H1 (cell line): ENCODE measurements around the gene SH3BP2. TPM values are rescaled to one million over a fixed set of nuclear protein-coding genes. Genes with fewer than 3 reads are reported as not detected.

Source experiments
- CTCF ChIA-PET: fragments of 300-600 bp; sonication (Branson Sonifier 250); formaldehyde crosslinking; loops from one replicate; lab custom pipeline; 2021; ENCODE audit not compliant: partially characterized antibody; lab: Charles Lee
- POLR2A ChIA-PET: fragments of 300-600 bp; sonication (Branson Sonifier 250); formaldehyde crosslinking; loops from one replicate; lab custom pipeline; 2021; ENCODE audit warnings: inconsistent platforms; ENCODE audit not compliant: partially characterized antibody; lab: Charles Lee
- DNase-seq, 2 experiments: peaks; one replicate each; pipeline versions ENCODE4 v3.0.0 to v3.0.0-alpha.2; 2010 to 2022; ENCODE audit warnings: low spot score in 2 of 2, low read depth in 1 of 2, mixed read lengths in 1 of 2
- FAIRE-seq: peaks from 2 replicates; lab custom pipeline; 2011; peaks lifted over from hg19 to GRCh38; lab: Jason Lieb, UNC
- H2AFZ ChIP-seq: 2 replicates; pipeline ENCODE4 v1.8.1; 2012; ENCODE audit warnings: low read length, inconsistent platforms
- H2AK5ac ChIP-seq: 2 replicates; pipeline ENCODE4 v1.6.1; 2013; ENCODE audit warnings: low read depth, low read length
- H2BK120ac ChIP-seq: replicated peaks from 2 replicates; pipeline ENCODE3; 2013; ENCODE audit warnings: low read depth, low read length, inconsistent platforms
- H2BK12ac ChIP-seq: 2 replicates; pipeline ENCODE4 v1.6.1; 2013; ENCODE audit warnings: low read depth, low read length
- H2BK15ac ChIP-seq: 2 replicates; pipeline ENCODE4 v1.6.1; 2013; ENCODE audit warnings: low read length
- H2BK20ac ChIP-seq: 2 replicates; pipeline ENCODE4 v1.6.1; 2013; ENCODE audit warnings: low read length
- H2BK5ac ChIP-seq: 2 replicates; pipeline ENCODE4 v1.6.1; 2013; ENCODE audit warnings: low read depth, low read length
- H3K14ac ChIP-seq: 2 replicates; pipeline ENCODE4 v1.6.1; 2013; ENCODE audit warnings: inconsistent platforms; ENCODE audit not compliant: insufficient read length
- H3K18ac ChIP-seq: 2 replicates; pipeline ENCODE4 v1.6.1; 2013; ENCODE audit warnings: low read length; ENCODE audit errors: extremely low read depth
- H3K23ac ChIP-seq: 2 replicates; pipeline ENCODE4 v1.6.1; 2013; ENCODE audit warnings: inconsistent platforms; ENCODE audit not compliant: insufficient read length
- H3K23me2 ChIP-seq: 2 replicates; pipeline ENCODE4 v1.6.1; 2013; ENCODE audit warnings: low read depth, low read length
- H3K27ac ChIP-seq: 2 replicates; pipeline ENCODE4 v1.6.1; 2011; ENCODE audit warnings: low read depth, low read length, inconsistent platforms
- H3K27me3 ChIP-seq, 4 experiments: replicated peaks in 1 of 4; 1 replicate in 1 of 4; 2 replicates in 3 of 4; pipeline versions ENCODE4 v1.6.1 to v1.8.1; 2011 to 2013; ENCODE audit warnings: low read length in 3 of 4, mild to moderate bottlenecking in 3 of 4, inconsistent platforms in 2 of 4, mixed read lengths in 2 of 4, moderate library complexity in 1 of 4; ENCODE audit not compliant: control insufficient read depth in 3 of 4, insufficient read depth in 3 of 4; ENCODE audit errors: extremely low read depth in 1 of 4
- H3K36me3 ChIP-seq, 4 experiments: 2 replicates each; pipeline versions ENCODE4 v1.6.1 to v1.8.1; 2011 to 2013; ENCODE audit warnings: mild to moderate bottlenecking in 4 of 4, low read length in 3 of 4, moderate library complexity in 2 of 4, control low read depth in 1 of 4, inconsistent platforms in 1 of 4; ENCODE audit not compliant: insufficient read depth in 4 of 4, control insufficient read depth in 2 of 4
- H3K4ac ChIP-seq: replicated peaks from 2 replicates; pipeline ENCODE3; 2013; ENCODE audit warnings: low read length, low read depth, mixed read lengths, inconsistent platforms; ENCODE audit not compliant: insufficient read length
- H3K4me1 ChIP-seq, 4 experiments: replicated peaks in 1 of 4; 1 replicate in 1 of 4; 2 replicates in 3 of 4; pipeline versions ENCODE4 v1.6.1 to v1.8.1; 2011 to 2013; ENCODE audit warnings: low read length in 3 of 4, inconsistent platforms in 2 of 4, mixed read lengths in 1 of 4; ENCODE audit not compliant: insufficient read depth in 4 of 4, control insufficient read depth in 3 of 4
- H3K4me2 ChIP-seq, 2 experiments: 2 replicates each; pipeline versions ENCODE4 v1.6.1 to v1.8.1; 2011 to 2013; ENCODE audit warnings: low read depth in 2 of 2, low read length in 2 of 2, control low read depth in 1 of 2, inconsistent platforms in 1 of 2, mild to moderate bottlenecking in 1 of 2; ENCODE audit not compliant: insufficient read depth in 1 of 2
- H3K4me3 ChIP-seq, 4 experiments: fragments of 200-600, 300-600 bp in 1 of 4; sonication (generic), shearing (Covaris generic), sonication (Bioruptor Twin) in 1 of 4; 2 replicates each; pipeline versions ENCODE4 v1.5.1 to v1.8.1; 2011 to 2016; ENCODE audit warnings: low read length in 4 of 4, low read depth in 3 of 4, control low read depth in 2 of 4, inconsistent platforms in 2 of 4, mild to moderate bottlenecking in 2 of 4, mixed read lengths in 1 of 4, moderate library complexity in 1 of 4; ENCODE audit not compliant: insufficient read depth in 2 of 4; ENCODE audit errors: extremely low read depth in 1 of 4
- H3K56ac ChIP-seq: replicated peaks from 2 replicates; pipeline ENCODE3; 2013; ENCODE audit warnings: low read depth, mild to moderate bottlenecking, mixed read lengths, low read length, inconsistent platforms; ENCODE audit not compliant: insufficient read length
- H3K79me1 ChIP-seq: 2 replicates; pipeline ENCODE4 v1.6.1; 2013; ENCODE audit warnings: low read depth, low read length, control low read depth
- H3K79me2 ChIP-seq, 2 experiments: 2 replicates each; pipeline versions ENCODE4 v1.6.1 to v1.8.1; 2012 to 2013; ENCODE audit warnings: low read length in 2 of 2, mild to moderate bottlenecking in 2 of 2, inconsistent platforms in 1 of 2; ENCODE audit not compliant: insufficient read depth in 2 of 2, control insufficient read depth in 1 of 2
- H3K9ac ChIP-seq, 4 experiments: replicated peaks in 1 of 4; 1 replicate in 1 of 4; 2 replicates in 3 of 4; pipeline versions ENCODE4 v1.6.1 to v1.8.1; 2011 to 2013; ENCODE audit warnings: low read depth in 3 of 4, low read length in 3 of 4, control low read depth in 2 of 4, mild to moderate bottlenecking in 2 of 4, moderate library complexity in 2 of 4, inconsistent platforms in 1 of 4; ENCODE audit errors: extremely low read depth in 1 of 4
- H3K9me3 ChIP-seq, 2 experiments: 2 replicates each; pipeline versions ENCODE4 v1.6.1 to v1.8.1; 2012 to 2013; ENCODE audit warnings: mild to moderate bottlenecking in 2 of 2, moderate library complexity in 2 of 2, control low read depth in 1 of 2, inconsistent platforms in 1 of 2, low read depth in 1 of 2, low read length in 1 of 2, mixed read lengths in 1 of 2; ENCODE audit not compliant: insufficient read depth in 2 of 2
- H4K20me1 ChIP-seq, 2 experiments: replicated peaks in 1 of 2; 2 replicates each; pipeline versions ENCODE3 to v1.8.1; 2011 to 2013; ENCODE audit warnings: inconsistent platforms in 2 of 2, low read length in 2 of 2, mild to moderate bottlenecking in 1 of 2; ENCODE audit not compliant: insufficient read depth in 2 of 2, control insufficient read depth in 1 of 2
- H4K5ac ChIP-seq: 2 replicates; pipeline ENCODE4 v1.6.1; 2013; ENCODE audit warnings: low read length, low read depth, mixed read lengths, inconsistent platforms; ENCODE audit not compliant: insufficient read length
- H4K8ac ChIP-seq: 2 replicates; pipeline ENCODE4 v1.8.0; 2013; ENCODE audit warnings: mild to moderate bottlenecking, moderate library complexity, low read length, inconsistent platforms; ENCODE audit not compliant: insufficient read depth; ENCODE audit errors: extremely low read depth
- H4K91ac ChIP-seq: replicated peaks from 2 replicates; pipeline ENCODE3; 2013; ENCODE audit warnings: low read length, mixed read lengths, inconsistent platforms; ENCODE audit not compliant: insufficient read length
- ATF3 ChIP-seq: IDR thresholded peaks from 2 replicates; pipeline ENCODE4 v1.6.1; 2011; ENCODE audit warnings: low read depth, mild to moderate bottlenecking, low read length; ENCODE audit not compliant: insufficient read depth
- KDM1A ChIP-seq: fragments of 200-600, 300-600 bp; sonication (generic); IDR thresholded peaks from 2 replicates; pipeline ENCODE4 v1.7.1; 2016; ENCODE audit warnings: mild to moderate bottlenecking, low read length, borderline replicate concordance
- KDM4A ChIP-seq: IDR thresholded peaks from one replicate; pipeline ENCODE4 v1.7.1; 2012; ENCODE audit warnings: low read depth, mild to moderate bottlenecking, moderate library complexity, low read length, inconsistent platforms; ENCODE audit not compliant: severe bottlenecking
- SP2 ChIP-seq: IDR thresholded peaks from 2 replicates; pipeline ENCODE4 v1.6.1; 2012; ENCODE audit warnings: mild to moderate bottlenecking, low read length, inconsistent platforms
- WGBS, 2 experiments: shearing (Covaris generic) in 1 of 2; methylation state at CpG; one replicate each; pipeline versions ENCODE4 v1.1.6 to v1.1.7; 2013 to 2015; ENCODE audit warnings: low lambda C conversion rate in 2 of 2, mixed read lengths in 2 of 2, inconsistent platforms in 1 of 2, low coverage in 1 of 2, missing lambda C conversion rate in 1 of 2; ENCODE audit not compliant: insufficient replicate concordance in 2 of 2, insufficient coverage in 1 of 2, insufficient read length in 1 of 2; ENCODE audit errors: extremely low coverage in 1 of 2, missing lambda C conversion rate in 1 of 2; 5-methylcytosine and 5-hydroxymethylcytosine counted together
- polyA plus RNA-seq, 7 experiments: library from polyadenylated mRNA; depleted of rRNA in 3 of 7; stranded (reverse) in 5 of 7; unstranded in 2 of 7; fragments of >200 nt in 5 of 7; fragments of 200-250 nt in 2 of 7; gene quantifications; 1 replicate in 5 of 7; 2 replicates in 1 of 7; 4 replicates in 1 of 7; pipeline versions ENCODE4 v1.2.1 to v1.2.3, GENCODE V29; 2011 to 2013; ENCODE audit warnings: missing spikeins in 2 of 7, mixed read lengths in 2 of 7
- total RNA-seq: library from RNA; stranded (reverse); fragmentation: NEBNext Ultra II Directional; extraction: Animal tissue kit (Norgen Biotek cat#: 25700); gene quantifications from 2 replicates; pipeline ENCODE4 v1.2.1, GENCODE V29; 2021
- TF ChIP-seq, protein P1 (sequence below): IDR thresholded peaks from 2 replicates; pipeline ENCODE4 v1.6.1; 2012; ENCODE audit warnings: low read length, inconsistent platforms

Gene SH3BP2
- total and polyA plus RNA-seq, 2 of the 8 experiments (the other 6 are each of a cell fraction or from before 2014, with no cell fraction given): 27.4 to 31.4 TPM

DNA sequence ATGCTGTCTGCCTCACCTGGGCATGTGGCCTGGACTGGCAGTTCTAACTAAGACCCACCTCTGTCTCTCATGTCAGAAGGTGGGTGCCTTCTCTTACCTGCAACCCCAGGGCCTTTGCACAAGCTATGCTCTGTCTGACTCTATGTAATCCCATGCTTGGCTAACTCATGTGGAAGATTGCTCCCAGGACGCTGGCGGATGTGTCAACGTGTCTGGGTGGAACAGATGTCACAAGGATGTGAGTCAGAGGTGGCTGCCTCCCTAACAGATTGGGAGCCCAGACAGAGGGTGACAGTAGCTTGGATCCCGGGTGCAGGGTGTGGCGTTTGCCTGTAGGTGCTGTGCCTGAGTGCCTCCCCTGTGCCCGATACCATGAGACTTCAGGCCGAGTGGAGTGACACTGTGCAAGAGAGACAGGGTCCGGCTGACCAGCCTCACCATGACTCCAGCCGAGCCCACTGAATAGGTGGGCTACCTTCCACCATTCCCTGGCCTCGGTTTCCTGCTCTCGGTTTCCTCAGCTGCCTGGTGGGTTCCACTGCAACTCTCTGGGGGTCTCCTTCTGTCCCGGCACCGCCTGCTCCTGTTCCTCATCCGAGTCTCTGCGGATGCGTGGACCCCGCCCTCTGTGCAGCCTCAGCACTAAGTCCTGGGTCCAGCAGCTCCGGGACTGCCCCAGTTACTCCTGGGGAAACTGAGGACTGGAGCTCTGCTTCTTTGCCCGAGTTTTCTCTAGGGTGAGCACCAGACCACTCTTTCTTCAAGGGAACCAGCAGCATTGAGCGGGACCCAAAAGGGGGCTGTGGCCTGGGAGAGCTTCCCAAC lies 11.0 kb downstream of the SH3BP2 start:
- Histone ChIP-seq H3K14ac (no peak overlapping the region), H4K5ac (no peak overlapping the region), H4K20me1 (peaks cover 0 to 3% of the 10 kb centered on the region in 2 experiments), H3K27me3 (no peaks in the 10 kb centered on the region), H3K4ac (no peak overlapping the region), H2BK5ac (peak overlapping the region; percentile 37; the same call in 1 of the 2 replicates), H3K79me2 (no peaks in the 10 kb centered on the region), H3K56ac (no peak overlapping the region), H3K4me3 (no peak overlapping the region), H2AFZ (no peak overlapping the region), H3K4me2 (no peak overlapping the region), H4K91ac (no peak overlapping the region), H3K9ac (no peak overlapping the region; a peak in 1 of 7 replicates), H2BK120ac (no peak overlapping the region), H3K36me3 (no peaks in the 10 kb centered on the region), H3K4me1 (peaks cover 0 to 15% (median 10%) of the 10 kb centered on the region in 4 experiments; a peak in 4 of 7 replicates), H3K27ac (no peak overlapping the region), H2BK15ac (no peak overlapping the region; the same call in 1 of the 2 replicates), H3K9me3 (no peaks in the 10 kb centered on the region), H2BK12ac (no peak overlapping the region), H2AK5ac (no peak overlapping the region), H3K79me1 (no peaks in the 10 kb centered on the region), H2BK20ac (no peak overlapping the region), H3K18ac (no peak overlapping the region), H3K23ac (no peak overlapping the region), H3K23me2 (no peaks in the 10 kb centered on the region), H4K8ac (peak overlapping the region; percentile 18; the same call in 1 of the 2 replicates)
- FAIRE-seq: no peak
- POLR2A ChIA-PET: interaction anchor here (0.7 to 2.8 kb wide), 7 partner anchors 7 to 42 kb away, joined by 3 to 19 read pairs (median 3); no protein-coding TSS in a partner anchor
- no peak for TF ChIP-seq SP2
- no peak for TF ChIP-seq KDM4A
- TF ChIP-seq KDM1A: 0 out of 2 replicates have a peak, but pooled peaks have one; percentile 59
- TF ChIP-seq ATF3: no peak
- TF ChIP-seq, protein P1, sequence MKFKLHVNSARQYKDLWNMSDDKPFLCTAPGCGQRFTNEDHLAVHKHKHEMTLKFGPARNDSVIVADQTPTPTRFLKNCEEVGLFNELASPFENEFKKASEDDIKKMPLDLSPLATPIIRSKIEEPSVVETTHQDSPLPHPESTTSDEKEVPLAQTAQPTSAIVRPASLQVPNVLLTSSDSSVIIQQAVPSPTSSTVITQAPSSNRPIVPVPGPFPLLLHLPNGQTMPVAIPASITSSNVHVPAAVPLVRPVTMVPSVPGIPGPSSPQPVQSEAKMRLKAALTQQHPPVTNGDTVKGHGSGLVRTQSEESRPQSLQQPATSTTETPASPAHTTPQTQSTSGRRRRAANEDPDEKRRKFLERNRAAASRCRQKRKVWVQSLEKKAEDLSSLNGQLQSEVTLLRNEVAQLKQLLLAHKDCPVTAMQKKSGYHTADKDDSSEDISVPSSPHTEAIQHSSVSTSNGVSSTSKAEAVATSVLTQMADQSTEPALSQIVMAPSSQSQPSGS: no peak
- CTCF ChIA-PET: interaction anchor here (0.6 to 1.5 kb wide), 3 partner anchors 14 to 560 kb away, joined by 3 to 4 read pairs (median 3); no protein-coding TSS in a partner anchor
- DNase-seq: no peak
- WGBS, 2 experiments: 92% methylated on average over 20 of the region's 20 CpGs; no CpG with 5 or more reads in 1 of the 2 experiments
